H9 (cell line): ENCODE measurements around the gene TMPRSS6. TPM values are rescaled to one million over a fixed set of nuclear protein-coding genes. Genes with fewer than 3 reads are reported as not detected.

ENCODE experiments used
- DNase-seq: peaks from one replicate; pipeline ENCODE4 v3.0.0-alpha.2; 2017
- H2AFZ ChIP-seq: one replicate; pipeline ENCODE4 v1.6.1; 2013; ENCODE audit warnings: mild to moderate bottlenecking, low read length, control low read depth, moderate library complexity
- H2AK5ac ChIP-seq: 2 replicates; pipeline ENCODE4 v1.6.1; 2013; ENCODE audit warnings: low read length, control low read depth, mixed read lengths; ENCODE audit not compliant: insufficient read length
- H2BK120ac ChIP-seq: one replicate; pipeline ENCODE4 v1.6.1; 2013; ENCODE audit warnings: low read depth, mild to moderate bottlenecking, low read length, control low read depth, inconsistent platforms; ENCODE audit not compliant: poor library complexity, severe bottlenecking
- H2BK12ac ChIP-seq: 2 replicates; pipeline ENCODE4 v1.6.1; 2013; ENCODE audit warnings: low read length, control low read depth, mixed read lengths, low read depth; ENCODE audit not compliant: insufficient read length
- H2BK15ac ChIP-seq: 2 replicates; pipeline ENCODE4 v1.6.1; 2013; ENCODE audit warnings: low read depth, low read length, control low read depth
- H2BK20ac ChIP-seq: one replicate; pipeline ENCODE4 v1.6.1; 2013; ENCODE audit warnings: low read depth, mild to moderate bottlenecking, low read length, control low read depth, inconsistent platforms; ENCODE audit not compliant: poor library complexity, severe bottlenecking
- H2BK5ac ChIP-seq: 2 replicates; pipeline ENCODE4 v1.6.1; 2013; ENCODE audit warnings: low read length, control low read depth, mixed read lengths; ENCODE audit not compliant: insufficient read length
- H3K14ac ChIP-seq: 2 replicates; pipeline ENCODE4 v1.6.1; 2013; ENCODE audit warnings: low read length, control low read depth; ENCODE audit not compliant: insufficient read depth
- H3K18ac ChIP-seq: 2 replicates; pipeline ENCODE4 v1.6.1; 2013; ENCODE audit warnings: low read depth, mild to moderate bottlenecking, mixed read lengths, low read length, control low read depth; ENCODE audit not compliant: insufficient read length
- H3K23ac ChIP-seq: 2 replicates; pipeline ENCODE4 v1.6.1; 2013; ENCODE audit warnings: low read length, control low read depth, mixed read lengths, low read depth; ENCODE audit not compliant: insufficient read length
- H3K23me2 ChIP-seq: 2 replicates; pipeline ENCODE4 v1.6.1; 2013; ENCODE audit warnings: low read depth, mild to moderate bottlenecking, mixed read lengths, low read length, control low read depth; ENCODE audit not compliant: insufficient read length, poor library complexity, severe bottlenecking
- H3K27ac ChIP-seq: 2 replicates; pipeline ENCODE4 v1.5.1; 2013; ENCODE audit warnings: low read length, control low read depth, mixed read lengths, low read depth; ENCODE audit not compliant: insufficient read length
- H3K27me3 ChIP-seq: 2 replicates; pipeline ENCODE4 v1.6.1; 2013; ENCODE audit warnings: low read length, control low read depth, inconsistent platforms; ENCODE audit not compliant: insufficient read depth
- H3K4ac ChIP-seq: 2 replicates; pipeline ENCODE4 v1.6.1; 2013; ENCODE audit warnings: low read depth, mild to moderate bottlenecking, control low read depth, inconsistent platforms, low read length, moderate library complexity
- H3K4me1 ChIP-seq: 2 replicates; pipeline ENCODE4 v1.6.1; 2013; ENCODE audit warnings: low read length, control low read depth, inconsistent platforms; ENCODE audit not compliant: insufficient read depth
- H3K4me2 ChIP-seq: 2 replicates; pipeline ENCODE4 v1.6.1; 2013; ENCODE audit warnings: low read length, control low read depth, mixed read lengths; ENCODE audit not compliant: insufficient read length, insufficient read depth
- H3K56ac ChIP-seq: 2 replicates; pipeline ENCODE4 v1.6.1; 2013; ENCODE audit warnings: low read depth, mild to moderate bottlenecking, mixed read lengths, low read length, control low read depth; ENCODE audit not compliant: insufficient read length
- H3K79me1 ChIP-seq: 2 replicates; pipeline ENCODE4 v1.6.1; 2013; ENCODE audit warnings: low read depth, mild to moderate bottlenecking, moderate library complexity, low read length, control low read depth, inconsistent platforms; ENCODE audit not compliant: insufficient read depth, poor library complexity, severe bottlenecking
- H3K79me2 ChIP-seq: 2 replicates; pipeline ENCODE4 v1.6.1; 2013; ENCODE audit warnings: low read length, control low read depth, inconsistent platforms; ENCODE audit not compliant: insufficient read depth
- H3K9ac ChIP-seq: 2 replicates; pipeline ENCODE4 v1.6.1; 2013; ENCODE audit warnings: low read length, control low read depth, mixed read lengths; ENCODE audit not compliant: insufficient read length; ENCODE audit errors: extremely low read depth
- H3K9me3 ChIP-seq: one replicate; pipeline ENCODE4 v1.6.1; 2013; ENCODE audit warnings: low read depth, low read length, inconsistent platforms; ENCODE audit not compliant: control insufficient read depth
- H3T11ph ChIP-seq: one replicate; pipeline ENCODE4 v1.6.1; 2013; ENCODE audit warnings: mild to moderate bottlenecking, low read length, control low read depth, inconsistent platforms
- H4K20me1 ChIP-seq: one replicate; pipeline ENCODE4 v1.6.1; 2013; ENCODE audit not compliant: control insufficient read depth, insufficient read length, insufficient read depth
- H4K5ac ChIP-seq: 2 replicates; pipeline ENCODE4 v1.6.1; 2013; ENCODE audit warnings: low read depth, mild to moderate bottlenecking, mixed read lengths, low read length, control low read depth; ENCODE audit not compliant: insufficient read length
- H4K8ac ChIP-seq: replicated peaks from 2 replicates; pipeline ENCODE4 v1.6.1; 2013; ENCODE audit warnings: low read length, control low read depth, mixed read lengths, low read depth; ENCODE audit not compliant: insufficient read length
- H4K91ac ChIP-seq: 2 replicates; pipeline ENCODE4 v1.6.1; 2013; ENCODE audit warnings: low read depth, mild to moderate bottlenecking, moderate library complexity, mixed read lengths, low read length, control low read depth; ENCODE audit not compliant: insufficient read length
- H3K27ac Mint-ChIP-seq, 3 experiments: 2 replicates in 2 of 3; 3 replicates in 1 of 3; pipeline ENCODE4 v1.8.0; 2020 to 2021; ENCODE audit warnings: mixed read lengths in 3 of 3, mild to moderate bottlenecking in 1 of 3, moderate library complexity in 1 of 3
- H3K27me3 Mint-ChIP-seq: 2 replicates; pipeline ENCODE4 v1.8.0; 2021; ENCODE audit warnings: low read depth, mild to moderate bottlenecking, moderate library complexity, mixed read lengths
- H3K36me3 Mint-ChIP-seq, 3 experiments: 2 replicates in 2 of 3; 3 replicates in 1 of 3; pipeline ENCODE4 v1.8.0; 2020 to 2021; ENCODE audit warnings: low read depth in 3 of 3, mixed read lengths in 3 of 3; ENCODE audit not compliant: insufficient read depth in 1 of 3
- H3K4me1 Mint-ChIP-seq, 2 experiments: 2 replicates each; pipeline ENCODE4 v1.8.0; 2020; ENCODE audit warnings: mixed read lengths in 2 of 2
- H3K4me3 Mint-ChIP-seq, 2 experiments: 2 replicates in 1 of 2; 3 replicates in 1 of 2; pipeline ENCODE4 v1.8.0; 2020 to 2021; ENCODE audit warnings: mild to moderate bottlenecking in 2 of 2, mixed read lengths in 2 of 2, moderate library complexity in 1 of 2
- H3K9me3 Mint-ChIP-seq, 2 experiments: 2 replicates in 1 of 2; 3 replicates in 1 of 2; pipeline ENCODE4 v1.8.0; 2020; ENCODE audit warnings: mild to moderate bottlenecking in 2 of 2, mixed read lengths in 2 of 2, moderate library complexity in 1 of 2
- CTCF ChIP-seq: fragments of 200-600 bp; sonication (generic); conservative IDR thresholded peaks from 3 replicates; pipeline ENCODE4 v1.8.0; 2021; ENCODE audit warnings: antibody characterized with exemption, mild to moderate bottlenecking
- WGBS: extraction: QIAGEN DNeasy Blood & Tissue Kit; methylation state at CpG from one replicate; pipeline ENCODE4 v1.1.7; 2013; ENCODE audit warnings: missing lambda C conversion rate, low lambda C conversion rate, mixed read lengths; ENCODE audit not compliant: insufficient read length; ENCODE audit errors: extremely low coverage; 5-methylcytosine and 5-hydroxymethylcytosine counted together
- total RNA-seq: library from RNA; stranded (reverse); gene quantifications from 2 replicates; pipeline ENCODE4 v1.2.1, GENCODE V29; 2021

The TMPRSS6 gene
- total RNA-seq, 1 experiment from 2014 or later: not detected

DNA sequence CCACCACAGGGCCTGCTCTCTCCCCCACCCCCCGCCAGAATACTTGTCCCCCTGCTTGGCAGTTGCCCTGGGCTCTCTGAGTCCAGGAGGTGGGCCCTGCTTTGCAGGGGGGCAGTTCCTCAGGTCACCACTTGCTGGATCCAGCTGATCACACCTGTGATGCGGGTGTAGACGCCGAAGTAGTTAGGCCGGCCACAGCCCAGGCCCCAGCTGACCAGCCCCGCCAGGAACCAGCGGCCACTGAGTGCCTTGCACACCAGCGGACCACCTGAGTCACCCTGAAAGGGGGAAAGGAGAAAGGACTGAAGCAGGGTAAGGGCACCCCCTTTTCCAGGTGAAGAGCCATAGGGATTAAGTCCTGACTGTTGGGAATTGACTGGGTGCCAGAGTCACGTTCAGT, 43.6 kb downstream of the TMPRSS6 start:
- Histone ChIP-seq H3K14ac (no peak overlapping the region; the same call in 1 of the 2 replicates), H3K4ac (no peak overlapping the region), H4K20me1 (peaks cover 2% of the 10 kb centered on the region), H3K79me2 (no peaks in the 10 kb centered on the region), H2BK5ac (no peak overlapping the region), H2BK20ac (no peak overlapping the region), H2AK5ac (no peak overlapping the region), H3K23ac (no peak overlapping the region), H3K56ac (no peak overlapping the region), H4K91ac (no peak overlapping the region), H3K27me3 (peaks cover 9% of the 10 kb centered on the region), H3T11ph (no peak overlapping the region), H3K18ac (no peak overlapping the region), H3K9me3 (no peaks in the 10 kb centered on the region), H3K9ac (no peak overlapping the region), H4K8ac (no peak overlapping the region), H2BK120ac (no peak overlapping the region), H3K79me1 (no peaks in the 10 kb centered on the region), H4K5ac (no peak overlapping the region), H2AFZ (no peak overlapping the region), H2BK12ac (no peak overlapping the region), H3K4me2 (no peak overlapping the region), H3K4me1 (no peaks in the 10 kb centered on the region; the same call in 1 of the 2 replicates), H3K23me2 (peaks cover 3% of the 10 kb centered on the region), H3K27ac (no peak overlapping the region), H2BK15ac (no peak overlapping the region)
- peaks cover 51% of the 10 kb centered on the region for H3K27me3 Mint-ChIP-seq
- peaks cover 9 to 24% of the 10 kb centered on the region in 2 experiments for H3K4me1 Mint-ChIP-seq
- no CpG with 5 or more reads among the region's 9 CpGs for WGBS
- H3K36me3 Mint-ChIP-seq: peaks cover 2 to 14% (median 6%) of the 10 kb centered on the region in 3 experiments; a peak in 5 of 7 replicates
- H3K27ac Mint-ChIP-seq: no peak overlapping the region
- no peaks in the 10 kb centered on the region; a peak in 1 of 5 replicates for H3K9me3 Mint-ChIP-seq
- no peak overlapping the region for H3K4me3 Mint-ChIP-seq
- no peak for TF ChIP-seq CTCF
- no peak for DNase-seq
